ENCODE results near the gene MTX1. TPM values are rescaled to one million over a fixed set of nuclear protein-coding genes. Genes with fewer than 3 reads are reported as not detected.

The MTX1 gene
- polyA plus RNA-seq, 1 of the 3 experiments (the other 2 are of a cell fraction) = 79.1 TPM

GRCh38 chr1:155173478-155174323, 34.8 kb upstream of the MTX1 start, which contains the start of gene TRIM46 (continued):
- TF ChIP-seq MXI1 (IDR thresholded peaks at IDR 0.05; ENCODE audit: low read depth, low read length) (peak; percentile 85), FOSL2 (IDR thresholded peaks at IDR 0.05; ENCODE audit: borderline replicate concordance, low read depth) (no peak), SIN3A (IDR thresholded peaks at IDR 0.05; ENCODE audit: borderline replicate concordance, low read depth, low read length) (peak; percentile 41; the same call in 1 of the 2 replicates), ZBTB33 (IDR thresholded peaks at IDR 0.05; ENCODE audit: borderline replicate concordance, low read depth) (no peak), MEF2A (IDR thresholded peaks at IDR 0.05; ENCODE audit: borderline replicate concordance, low read depth) (no peak), USF1 (IDR thresholded peaks at IDR 0.05; ENCODE audit: borderline replicate concordance, low read depth) (peak; percentile 73; the same call in 1 of the 2 replicates), RXRA (IDR thresholded peaks at IDR 0.05; ENCODE audit: borderline replicate concordance, low read depth) (no peak), RFX5 (IDR thresholded peaks at IDR 0.05; ENCODE audit: low read length) (no peak), POLR2AphosphoS5 (IDR thresholded peaks at IDR 0.05; ENCODE audit: low read depth, low read length) (0 out of 2 replicates have a peak, but pooled peaks have one; percentile 23)

- ChIA-PET CTCF (interaction anchor here (0.6 to 14.8 kb wide), 26 partner anchors 8 to 164 kb away, joined by 3 to 496 read pairs (median 4); partner anchors contain the start of genes ADAM15, ENTREP3, MTX1 and SLC50A1), POLR2A (interaction anchor here (0.5 to 2.8 kb wide), 9 partner anchors 10 to 190 kb away, joined by 3 to 27 read pairs (median 4); partner anchors contain the start of genes EFNA1 and THBS3)
- DNase-seq = peak; percentile 90
- H3K27me3 ChIP-seq (ENCODE audit: insufficient read depth) = no peaks in the 10 kb centered on the region
- 16% methylated on average over 34 of the region's 35 CpGs for WGBS (ENCODE audit: low lambda C conversion rate)
- H3K36me3 ChIP-seq (replicated peaks in 1 of 2; ENCODE audit: control insufficient read depth in 1 of 2, insufficient read depth in 2 of 2, low read length in 1 of 2) = peaks cover 23 to 38% of the 10 kb centered on the region in 2 experiments
- no peaks in the 10 kb centered on the region for H3K9me2 ChIP-seq
- peaks cover 0 to 33% of the 10 kb centered on the region in 2 experiments; a peak in 3 of 4 replicates for H3K4me1 ChIP-seq (ENCODE audit: control insufficient read depth in 1 of 2, insufficient read depth in 2 of 2, low read depth in 1 of 2, low read length in 1 of 2)
- no peaks in the 10 kb centered on the region for H4K20me1 ChIP-seq (ENCODE audit: insufficient read depth)
- peaks cover 31% of the 10 kb centered on the region for H3F3A ChIP-seq (replicated peaks; ENCODE audit: insufficient read depth)
- peak overlapping the region; percentile 75 to 93 for H3K4me3 ChIP-seq (ENCODE audit: low read depth in 2 of 2, low read length in 1 of 2)
- no peak for TF ChIP-seq NRF1 (IDR thresholded peaks at IDR 0.05; ENCODE audit: low read depth, low read length)
- TF ChIP-seq TEAD4 (IDR thresholded peaks at IDR 0.05; ENCODE audit: borderline replicate concordance, insufficient read depth) = no peak
- TF ChIP-seq NFIC (IDR thresholded peaks at IDR 0.05; ENCODE audit: borderline replicate concordance) = no peak
- no peak for TF ChIP-seq MAX (IDR thresholded peaks at IDR 0.05; ENCODE audit: low read depth)
- TF ChIP-seq RFX5 (IDR thresholded peaks at IDR 0.05; ENCODE audit: low read length) = peak; percentile 48; the same call in 1 of the 2 replicates
- TF ChIP-seq MEF2A (IDR thresholded peaks at IDR 0.05; ENCODE audit: borderline replicate concordance, low read depth) = no peak
- TF ChIP-seq CHD2 (IDR thresholded peaks at IDR 0.05; ENCODE audit: low read length, partially characterized antibody) = peak; percentile 30
- TF ChIP-seq RXRA (IDR thresholded peaks at IDR 0.05; ENCODE audit: borderline replicate concordance, low read depth) = no peak
- no peak for TF ChIP-seq EZH2phosphoT487 (IDR thresholded peaks at IDR 0.05; ENCODE audit: borderline replicate concordance, low read depth)
- TF ChIP-seq SMC3 (IDR thresholded peaks at IDR 0.05; ENCODE audit: low read depth, low read length) = no peak
- peak overlapping the region; percentile 80; the same call in 1 of the 2 replicates for H2AFZ ChIP-seq (ENCODE audit: low read depth)
- no peaks in the 10 kb centered on the region for H3K9me3 ChIP-seq
- H3K9ac ChIP-seq = peak overlapping the region; percentile 96
- peak overlapping the region; percentile 94 for H3K4me2 ChIP-seq
- H3K79me2 ChIP-seq (ENCODE audit: insufficient read depth) = peaks cover 41% of the 10 kb centered on the region
- peak overlapping the region; percentile 38 to 92; a peak in 3 of 4 replicates for H3K27ac ChIP-seq (ENCODE audit: low read depth in 2 of 2, low read length in 1 of 2)
Observed at GRCh38 chr1:155174324-155175280, 33.9 kb upstream of the MTX1 start.

Data from SK-N-SH (cell line).